ENCODE measurements around the gene RGL2.
"Not testable (repeated sequence)": the region's sequence is repeated elsewhere in the genome, so short reads cannot be mapped to it uniquely, and the experiment has no call there.

RGL2 gene, protein sequence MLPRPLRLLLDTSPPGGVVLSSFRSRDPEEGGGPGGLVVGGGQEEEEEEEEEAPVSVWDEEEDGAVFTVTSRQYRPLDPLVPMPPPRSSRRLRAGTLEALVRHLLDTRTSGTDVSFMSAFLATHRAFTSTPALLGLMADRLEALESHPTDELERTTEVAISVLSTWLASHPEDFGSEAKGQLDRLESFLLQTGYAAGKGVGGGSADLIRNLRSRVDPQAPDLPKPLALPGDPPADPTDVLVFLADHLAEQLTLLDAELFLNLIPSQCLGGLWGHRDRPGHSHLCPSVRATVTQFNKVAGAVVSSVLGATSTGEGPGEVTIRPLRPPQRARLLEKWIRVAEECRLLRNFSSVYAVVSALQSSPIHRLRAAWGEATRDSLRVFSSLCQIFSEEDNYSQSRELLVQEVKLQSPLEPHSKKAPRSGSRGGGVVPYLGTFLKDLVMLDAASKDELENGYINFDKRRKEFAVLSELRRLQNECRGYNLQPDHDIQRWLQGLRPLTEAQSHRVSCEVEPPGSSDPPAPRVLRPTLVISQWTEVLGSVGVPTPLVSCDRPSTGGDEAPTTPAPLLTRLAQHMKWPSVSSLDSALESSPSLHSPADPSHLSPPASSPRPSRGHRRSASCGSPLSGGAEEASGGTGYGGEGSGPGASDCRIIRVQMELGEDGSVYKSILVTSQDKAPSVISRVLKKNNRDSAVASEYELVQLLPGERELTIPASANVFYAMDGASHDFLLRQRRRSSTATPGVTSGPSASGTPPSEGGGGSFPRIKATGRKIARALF

DNA sequence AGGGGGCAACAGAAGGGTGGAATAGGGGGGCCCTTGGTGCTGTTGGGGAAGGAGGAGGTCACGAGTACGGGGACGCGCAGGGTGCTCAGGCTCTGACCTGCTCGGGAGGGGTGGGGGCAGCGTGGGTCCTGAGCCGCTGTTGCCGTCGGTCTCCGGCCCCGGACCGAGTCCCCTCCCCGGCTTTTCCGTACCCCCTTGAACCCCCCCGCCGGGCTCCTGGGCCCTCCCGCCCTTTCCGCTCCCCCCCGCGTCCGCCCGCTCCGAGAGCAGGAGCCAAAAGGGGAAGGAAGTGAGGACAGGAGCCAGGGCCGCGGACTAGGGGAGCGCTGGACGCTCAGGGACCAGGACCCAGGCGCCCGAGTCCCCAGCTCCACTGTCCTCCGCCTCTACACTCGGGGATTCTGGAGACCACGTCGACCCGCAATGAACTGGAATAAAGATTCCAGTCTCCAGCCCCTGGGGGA lies at the start of gene RGL2:
RGL2 (minus strand) TSS at position 170 of the 464 bp plus-strand sequence. CDS start 332 bp downstream, outside the sequence.
- DNase-seq = peak in 1 of 2 experiments; percentile 80

DNA sequence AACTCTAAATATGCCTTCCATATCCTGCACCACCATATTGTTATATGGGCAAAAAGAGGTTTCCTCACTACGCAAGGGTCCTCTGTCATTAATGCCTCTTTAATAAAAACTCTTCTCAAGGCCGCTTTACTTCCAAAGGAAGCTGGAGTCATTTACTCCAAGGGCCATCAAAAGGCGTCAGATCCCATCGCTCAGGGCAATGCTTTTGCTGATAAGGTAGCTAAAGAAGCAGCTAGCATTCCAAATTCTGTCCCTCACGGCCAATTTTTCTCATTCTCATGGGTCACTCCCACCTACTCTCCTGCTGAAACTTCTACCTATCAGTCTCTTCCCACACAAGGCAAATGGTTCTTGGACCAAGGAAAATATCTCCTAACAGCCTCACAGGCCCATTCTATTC lies 49.1 kb upstream of the RGL2 start:
- no peak for DNase-seq

DNA sequence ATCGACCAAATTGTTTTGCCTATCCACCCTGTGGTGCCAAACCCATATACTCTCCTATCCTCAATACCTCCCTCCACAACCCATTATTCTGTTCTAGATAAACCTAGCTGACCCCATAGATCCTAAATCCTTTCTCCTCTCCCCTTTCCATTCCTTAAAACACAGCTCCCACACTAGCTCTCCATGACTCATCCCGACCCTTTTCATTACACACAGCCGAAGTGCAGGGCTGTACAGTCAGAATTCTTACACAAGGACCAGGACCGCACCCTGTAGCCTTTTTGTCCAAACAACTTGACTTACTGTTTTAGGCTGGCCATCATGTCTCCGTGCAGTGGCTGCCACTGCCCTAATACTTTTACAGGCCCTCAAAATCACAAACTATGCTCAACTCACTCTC lies 48.2 kb upstream of the RGL2 start:
- not testable (repeated sequence) for DNase-seq

DNA sequence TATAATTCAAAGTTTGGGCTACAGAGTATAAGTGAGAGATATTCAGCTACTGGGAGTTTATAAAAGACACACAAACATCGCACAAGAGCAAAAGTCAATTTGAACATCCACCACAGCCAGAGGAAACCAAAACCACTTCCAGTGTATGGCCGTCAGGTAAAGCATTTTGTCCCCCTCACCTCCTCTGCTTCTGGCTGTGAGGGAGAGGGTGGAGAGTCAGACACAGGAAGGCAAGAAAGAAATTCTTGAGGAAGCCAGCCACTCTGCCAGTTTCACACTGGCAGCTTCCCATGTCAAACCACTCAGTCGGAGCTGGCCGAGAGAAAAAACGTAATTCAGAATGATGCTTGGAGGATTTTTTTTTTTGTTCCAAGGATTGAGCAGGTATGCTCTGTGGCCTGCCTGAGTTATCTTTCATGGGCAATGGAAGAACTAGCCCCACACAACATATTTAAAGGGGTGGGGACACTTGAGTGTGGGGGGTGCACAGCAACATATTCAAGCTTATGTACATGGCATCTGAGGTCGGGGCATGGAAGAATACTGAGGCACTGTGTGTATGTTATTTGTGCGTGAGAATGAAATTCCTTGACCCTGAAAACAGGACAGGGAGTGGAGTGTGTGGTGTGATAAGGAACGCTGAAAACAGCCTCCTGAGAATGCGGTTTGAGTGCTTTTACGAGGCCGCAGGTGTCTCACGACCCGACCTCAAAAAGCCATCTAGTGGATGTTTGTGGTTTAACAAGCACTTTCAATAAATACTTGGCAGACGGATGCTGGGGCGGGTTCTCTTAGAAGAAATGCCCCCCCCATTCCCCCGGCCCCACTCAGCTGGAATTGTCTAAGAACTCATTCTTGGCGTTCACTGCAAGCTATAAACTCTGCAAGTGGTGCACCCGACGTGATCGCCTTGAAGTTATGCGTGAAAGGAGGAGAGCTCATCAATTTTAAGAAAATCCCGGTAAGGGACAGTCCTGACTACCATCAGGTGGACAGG lies 46.3 kb upstream of the RGL2 start:
- DNase-seq = peak; percentile 16 to 57

DNA sequence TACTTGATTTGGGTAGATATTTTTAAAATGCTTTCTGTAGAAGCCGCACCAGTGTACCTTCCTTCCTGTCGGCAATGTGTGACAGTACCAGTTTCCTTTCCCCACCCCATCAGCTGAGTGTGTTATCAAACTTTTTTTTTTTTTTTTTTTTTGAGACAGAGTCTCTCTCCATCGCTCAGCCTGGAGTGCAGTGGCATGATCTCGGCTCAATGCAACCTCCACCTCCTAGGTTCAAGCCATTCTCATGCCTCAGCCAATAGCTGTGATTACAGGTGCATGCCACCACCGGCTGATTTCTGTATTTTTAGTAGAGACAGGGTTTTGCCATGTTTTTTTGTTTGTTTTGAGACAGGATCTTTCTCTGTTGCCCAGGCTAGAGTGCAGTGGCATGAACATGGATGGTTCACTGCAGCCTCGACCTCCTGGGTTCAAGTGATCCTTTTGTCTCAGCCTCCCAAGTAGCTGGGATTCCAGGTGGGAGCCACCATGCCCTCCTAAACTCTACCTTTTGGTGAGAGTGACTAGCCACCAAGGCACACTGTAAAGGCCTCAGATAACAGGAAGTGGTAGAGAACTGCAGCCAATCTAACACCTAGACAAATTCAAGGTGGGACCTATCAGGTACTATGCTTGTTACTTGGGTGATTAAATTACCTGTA lies 45.3 kb upstream of the RGL2 start:
- no peak for DNase-seq

DNA sequence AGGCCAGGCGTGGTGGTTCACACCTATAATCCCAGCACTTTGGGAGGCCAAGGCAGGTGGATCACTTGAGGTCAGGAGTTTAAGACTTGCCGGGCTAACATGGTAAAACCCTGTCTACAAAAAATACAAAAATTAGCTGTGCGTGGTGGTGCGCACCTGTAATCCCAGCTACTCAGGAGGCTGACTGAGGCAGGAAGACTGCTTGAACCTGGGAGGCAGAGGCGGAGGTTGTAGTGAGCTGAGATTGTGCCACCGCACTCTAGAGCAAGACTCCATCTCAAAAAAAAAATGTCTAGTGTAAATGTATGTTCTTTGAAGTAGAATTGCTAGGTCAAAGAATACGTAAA lies 44.8 kb upstream of the RGL2 start:
- DNase-seq = not testable (repeated sequence)

DNA sequence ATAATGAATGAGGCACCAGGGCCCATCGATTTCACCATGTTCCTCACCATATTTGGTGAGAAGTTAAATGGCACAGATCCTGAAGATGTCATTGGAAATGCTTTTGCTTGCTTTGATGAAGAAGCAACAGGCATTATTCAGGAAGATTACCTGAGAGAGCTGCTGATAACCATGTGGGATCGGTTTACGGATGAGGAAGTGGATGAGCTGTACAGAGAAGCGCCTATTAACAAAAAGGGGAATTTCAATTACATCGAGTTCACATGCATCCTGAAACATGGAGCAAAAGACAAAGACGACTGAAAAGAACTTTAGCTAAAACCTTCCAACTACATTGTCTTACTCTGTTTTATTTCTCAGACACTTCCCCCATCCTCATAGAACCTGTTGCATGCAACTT lies 40.5 kb upstream of the RGL2 start:
- DNase-seq = no peak

DNA sequence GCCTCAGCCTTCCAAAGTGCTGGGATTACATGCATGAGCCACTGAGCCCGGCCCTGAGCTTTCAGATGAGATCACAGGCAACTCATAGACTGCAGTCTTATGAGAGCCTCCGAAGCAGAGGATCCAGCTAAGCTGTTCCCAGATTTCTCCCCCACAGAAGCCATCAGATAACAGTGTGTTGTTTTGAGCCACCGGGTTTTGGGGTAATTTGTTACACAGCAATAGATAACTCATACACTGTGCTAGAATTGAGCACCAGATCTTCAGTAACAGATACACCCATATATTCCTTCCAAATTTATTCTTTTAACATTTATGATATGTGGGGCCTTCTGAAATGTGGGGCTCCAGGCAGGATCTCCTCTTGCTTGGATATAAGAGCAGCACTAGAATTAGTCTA lies 37.8 kb upstream of the RGL2 start:
- DNase-seq = no peak

DNA sequence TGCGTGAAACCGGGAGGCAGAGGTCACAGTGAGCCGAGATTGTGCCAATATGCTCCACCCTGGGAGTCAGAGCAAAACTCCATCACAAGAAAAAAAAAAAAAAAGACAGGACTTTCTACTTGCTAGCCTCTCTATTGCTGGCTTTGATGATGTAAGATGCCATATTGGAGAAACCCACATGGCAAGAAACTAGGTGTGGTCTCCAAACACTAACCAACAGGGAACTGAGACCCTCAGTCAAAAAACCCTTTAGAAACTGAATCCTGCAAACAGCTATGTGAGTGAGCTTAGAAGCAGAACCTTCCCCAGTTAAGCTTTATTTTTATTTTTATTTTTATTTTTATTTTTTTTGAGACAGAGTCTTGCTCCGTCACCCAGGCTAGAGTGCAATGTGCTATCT lies 37.2 kb upstream of the RGL2 start:
- DNase-seq = no peak

DNA sequence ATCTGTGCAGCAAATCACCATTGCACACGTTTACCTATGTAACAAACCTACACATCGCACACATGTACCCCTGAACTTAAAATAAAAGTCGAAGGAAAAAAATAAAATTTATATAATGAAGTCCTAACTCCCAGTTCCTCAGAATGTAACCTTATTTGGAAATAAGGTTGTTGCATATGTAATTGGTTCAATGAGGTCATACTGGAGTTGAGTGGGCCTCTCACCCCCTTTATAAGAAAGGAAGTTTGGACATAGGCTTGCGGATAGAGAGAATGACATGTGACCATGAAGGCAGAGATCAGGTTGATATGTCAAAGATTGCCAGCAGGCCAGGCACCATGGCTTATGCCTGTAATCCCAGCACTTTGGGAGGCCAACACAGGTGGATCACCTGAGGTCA lies 34.9 kb upstream of the RGL2 start:
- DNase-seq = no peak

DNA sequence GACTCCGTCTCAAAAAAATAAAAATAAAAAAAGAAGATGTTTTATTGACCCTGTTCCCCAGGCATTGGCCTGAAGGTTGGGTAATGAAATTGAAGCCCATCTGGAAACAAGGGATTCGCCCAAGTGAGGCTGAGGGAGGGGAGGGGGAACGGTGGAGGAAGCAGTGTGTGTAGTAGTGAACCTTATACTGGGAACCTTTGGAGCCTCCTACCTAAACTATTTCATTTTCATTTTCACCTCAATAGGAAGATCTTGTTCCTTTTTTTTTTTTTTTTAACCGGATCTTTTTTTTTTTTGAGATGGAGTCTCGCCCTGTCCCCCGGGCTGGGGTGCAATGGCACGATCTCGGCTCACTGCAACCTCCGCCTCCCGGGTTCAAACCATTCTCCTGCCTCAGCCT lies 32.0 kb upstream of the RGL2 start:
- DNase-seq = no peak

DNA sequence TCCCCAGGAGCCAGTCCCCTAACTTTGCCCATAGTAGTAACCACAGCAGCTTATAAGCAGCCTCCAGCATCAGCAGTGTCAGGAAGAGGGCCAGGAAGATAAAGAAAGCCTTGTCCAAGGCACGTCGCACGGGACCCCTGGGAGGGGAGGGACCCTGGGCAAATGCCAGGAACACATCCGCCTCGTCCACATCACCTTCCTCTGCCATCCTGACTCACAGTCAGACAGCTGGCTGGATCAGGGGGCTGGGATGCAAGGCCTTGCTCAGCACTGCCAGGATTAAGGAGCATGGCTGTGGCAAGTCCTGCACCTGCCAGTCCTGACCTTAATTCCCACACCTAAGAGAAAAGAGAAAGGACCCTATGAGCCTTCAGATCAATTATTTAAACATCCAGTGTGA lies 30.3 kb upstream of the RGL2 start:
- DNase-seq = no peak

DNA sequence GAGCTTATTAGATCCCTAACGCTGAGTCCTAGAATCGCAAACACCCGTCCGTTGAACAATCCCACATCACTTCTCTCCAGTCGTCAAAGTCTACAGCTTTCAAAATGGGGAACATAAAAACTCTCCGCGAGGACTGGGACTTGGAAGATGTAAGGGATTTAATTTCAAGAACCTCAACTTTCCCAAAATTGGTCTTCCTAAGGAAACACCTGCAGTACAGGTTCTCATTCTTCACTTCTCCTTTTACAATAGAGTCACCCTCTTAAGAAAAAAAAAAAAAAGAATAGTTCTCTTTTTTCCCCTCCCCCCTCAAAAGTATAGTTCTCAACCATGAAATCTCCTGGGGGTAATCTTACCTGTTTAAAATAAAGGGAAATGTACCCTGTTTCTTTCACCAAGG lies 25.4 kb upstream of the RGL2 start:
- no peak for DNase-seq

DNA sequence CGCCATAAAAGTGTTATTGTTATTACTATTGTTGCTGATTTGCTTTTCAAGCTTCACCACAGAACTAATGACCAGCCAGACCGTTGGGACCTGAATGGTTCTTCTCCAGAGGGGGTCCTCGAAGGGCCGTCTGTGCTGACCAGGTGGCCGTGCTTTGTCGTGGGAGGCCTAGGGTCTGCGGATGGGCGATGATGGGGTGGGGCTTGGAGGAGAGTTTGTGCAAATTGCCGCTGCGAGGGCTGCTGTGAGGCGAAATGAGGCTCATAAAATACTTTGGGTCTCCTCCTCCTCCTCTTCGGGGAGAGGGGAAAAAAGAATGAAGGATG lies 24.8 kb upstream of the RGL2 start:
- no peak for DNase-seq

DNA sequence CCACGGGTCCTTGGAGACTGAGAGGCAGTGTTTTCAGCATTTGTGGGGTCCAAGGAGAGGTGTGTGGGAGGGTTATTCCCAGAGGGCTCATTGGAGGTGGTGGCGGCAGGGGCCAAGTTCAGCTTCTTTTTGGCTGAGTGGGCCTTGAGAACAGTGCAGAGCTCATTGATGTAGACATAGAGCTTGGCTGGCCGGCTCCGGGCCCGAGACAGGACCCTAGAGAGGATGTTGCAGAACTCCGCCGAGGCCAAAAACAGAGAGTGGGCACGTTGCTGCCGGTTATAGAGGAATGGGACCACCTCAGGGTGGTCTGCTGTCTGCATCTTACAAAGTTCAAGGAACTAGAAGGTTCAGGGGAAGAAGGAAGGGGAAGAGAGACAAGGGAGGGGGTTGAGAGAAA lies 22.5 kb upstream of the RGL2 start:
- DNase-seq = no peak

DNA sequence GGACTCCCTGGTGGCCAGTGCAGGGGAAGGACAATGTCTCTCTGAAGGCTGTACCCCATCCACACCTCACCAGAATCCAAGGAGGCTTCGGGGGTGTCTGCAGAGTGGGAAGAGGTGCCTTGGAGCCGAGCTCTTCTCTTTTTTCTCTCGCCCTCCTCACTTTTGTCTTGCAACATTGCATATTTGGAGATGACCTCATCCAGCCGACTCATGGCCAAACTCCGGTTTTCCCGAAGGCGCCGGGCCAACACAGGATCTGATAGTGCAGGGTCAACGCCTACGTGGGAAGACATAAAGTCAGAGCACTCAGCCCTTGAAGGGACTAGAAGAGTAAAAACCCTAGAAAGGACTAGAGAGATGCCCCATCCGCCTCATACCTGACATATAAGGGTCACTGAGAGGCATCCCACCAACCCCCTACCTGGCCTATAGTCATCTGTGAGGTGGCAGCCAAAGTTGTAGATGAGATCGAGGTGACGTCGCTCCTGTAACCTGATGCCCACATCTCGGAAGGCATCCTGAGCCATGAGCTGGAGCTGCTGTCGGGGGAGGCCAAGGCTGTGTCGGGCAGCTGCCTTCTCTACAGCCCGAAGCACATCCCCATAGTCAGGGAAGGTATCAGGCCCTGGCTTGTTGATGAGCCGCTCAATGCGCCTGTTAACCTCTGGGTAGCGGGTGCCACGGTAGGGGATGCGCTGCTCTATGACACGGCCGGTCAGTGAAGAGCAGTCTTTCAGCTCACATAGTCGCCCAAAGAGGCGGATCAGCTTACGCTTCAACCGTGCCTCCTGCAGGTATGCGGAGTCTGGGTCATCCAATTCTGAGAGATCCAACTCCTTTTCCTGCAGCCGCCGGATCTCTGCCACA lies 21.8 kb upstream of the RGL2 start:
- DNase-seq = peak; percentile 49 to 53

DNA sequence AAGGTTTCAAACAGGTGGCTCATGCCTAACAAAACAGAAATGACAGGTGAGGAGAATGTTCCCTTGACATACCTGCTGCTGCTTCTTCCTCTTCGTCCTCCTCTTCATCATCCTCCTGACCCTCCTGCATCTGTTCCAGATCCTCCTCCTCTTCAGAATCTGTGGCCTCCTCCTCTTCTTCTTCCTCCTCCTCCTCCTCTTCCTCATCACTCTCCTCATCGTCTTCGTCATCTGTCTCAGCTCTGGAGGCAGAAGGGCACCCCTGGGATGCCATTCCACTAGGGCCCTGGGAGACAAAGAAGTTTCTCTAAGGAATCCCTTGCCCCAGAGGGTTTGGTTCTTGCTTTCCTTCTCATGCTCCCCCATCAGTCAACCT lies 21.2 kb upstream of the RGL2 start:
- DNase-seq = no peak

DNA sequence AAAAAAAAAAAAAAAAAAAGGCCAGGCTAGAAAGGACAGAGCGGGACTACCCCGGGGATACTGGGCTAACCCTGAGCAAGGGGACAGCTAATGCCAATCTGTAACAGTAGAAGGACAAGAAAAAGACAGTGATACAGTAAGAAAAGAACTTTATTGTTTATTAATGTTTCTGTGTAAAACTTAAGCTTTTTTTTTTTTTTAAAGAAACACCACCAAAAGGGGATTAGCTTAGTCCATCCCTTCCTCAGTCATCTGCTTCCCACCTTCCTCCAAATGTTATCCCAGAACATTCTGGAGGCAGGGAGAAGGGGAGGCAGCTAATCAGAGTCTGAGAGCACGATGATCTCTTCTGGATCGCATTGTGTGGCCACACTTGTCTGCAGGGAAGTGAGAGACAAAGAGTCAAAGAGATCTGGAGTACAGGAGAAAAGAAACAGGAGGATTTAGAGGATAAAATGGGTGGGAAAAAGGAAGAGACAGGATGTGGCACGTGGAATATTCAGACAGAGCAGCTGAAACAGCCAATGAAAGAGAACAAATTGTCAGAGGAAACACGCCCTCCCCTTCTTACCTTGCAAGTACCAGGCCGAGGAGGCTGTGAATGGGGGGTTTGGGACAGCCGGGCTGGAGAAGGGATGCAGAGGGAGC lies 19.8 kb upstream of the RGL2 start:
- no peak for DNase-seq

DNA sequence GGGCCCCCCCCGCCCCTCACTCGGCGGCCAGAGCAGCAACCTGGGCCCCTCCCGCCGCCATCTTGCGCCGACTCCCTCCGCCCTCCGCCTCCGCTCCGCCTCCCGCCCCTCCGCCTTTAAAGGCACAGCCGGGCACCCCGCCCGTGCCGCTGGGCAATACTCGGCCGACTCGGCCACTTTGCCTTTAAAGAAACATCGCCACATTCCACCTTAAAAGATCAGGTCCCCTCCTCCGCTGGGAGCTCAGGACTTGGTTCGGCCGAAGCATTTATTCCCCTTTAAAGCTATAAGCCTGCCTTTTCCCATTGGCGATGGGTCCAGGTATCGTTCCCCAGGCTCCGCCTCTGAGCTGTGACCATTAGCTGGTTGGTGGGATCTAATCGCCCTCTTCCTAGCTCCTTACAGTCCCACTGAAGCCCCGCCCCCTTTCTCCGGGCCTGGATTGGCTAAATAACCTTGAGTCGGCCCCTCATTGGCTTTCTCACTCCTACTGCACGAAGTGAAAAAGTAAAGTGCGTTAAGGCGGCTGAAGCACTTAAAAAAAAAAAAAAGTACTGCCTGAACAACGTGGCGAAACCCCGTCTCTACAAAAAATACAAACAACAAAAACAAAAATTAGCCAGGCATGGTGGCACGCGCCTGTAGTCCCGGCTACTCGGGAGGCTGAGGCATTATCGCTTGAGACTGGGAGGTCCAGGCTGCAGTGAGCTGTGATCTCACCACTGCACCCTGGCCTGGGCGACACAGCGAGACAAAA lies 19.1 kb upstream of the RGL2 start, which contains the start of gene ZBTB22:
ZBTB22 (minus strand) TSS at position 76 of the 757 bp plus-strand sequence. CDS start 828 bp downstream, outside the sequence.
- peak; percentile 98 to 99 for DNase-seq

DNA sequence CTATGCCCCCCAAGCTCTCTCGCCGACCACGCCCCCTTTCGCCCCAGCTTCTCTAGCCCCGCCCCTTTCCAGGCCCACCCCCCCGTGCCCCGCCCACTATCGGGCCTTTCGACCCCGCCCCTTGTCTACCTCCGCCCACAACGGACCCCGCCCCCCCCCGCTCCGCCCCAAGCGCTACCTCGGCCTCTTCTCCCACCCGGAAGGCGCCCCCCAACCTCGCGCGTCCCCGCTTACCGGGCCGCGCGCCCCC lies 18.6 kb upstream of the RGL2 start:
- no peak for DNase-seq

Measured in SW 1271 (cell line).